ENCODE data around the gene COG7.

COG7 gene

GRCh38 chr16:23355106-23355670 lies 97.8 kb downstream of the COG7 start:
- DNase-seq = no peak

DNA sequence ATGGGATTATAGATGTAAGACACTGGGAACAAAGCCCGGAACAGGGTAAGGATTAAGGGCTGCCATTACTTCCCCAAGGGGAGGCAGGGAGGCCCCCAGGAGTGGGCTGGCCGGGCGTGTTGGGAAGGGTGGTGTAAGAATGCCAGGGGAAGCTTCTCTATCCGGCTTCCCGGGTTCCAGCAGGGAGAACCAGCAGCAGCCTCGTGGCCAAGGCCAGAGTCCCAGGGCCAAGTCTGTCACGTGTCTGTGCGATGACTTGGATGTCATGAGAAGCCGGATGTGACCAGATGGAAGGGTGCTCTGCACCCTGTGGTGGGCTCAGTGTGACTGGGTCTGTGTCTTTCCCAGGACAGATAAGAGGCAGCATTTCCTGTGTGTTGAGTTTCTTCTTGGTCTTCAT lies 98.7 kb downstream of the COG7 start:
- no peak for DNase-seq

- no peak for DNase-seq
These were observed 99.5 kb downstream of the COG7 start for GRCh38 chr16:23353440-23353839.

DNA sequence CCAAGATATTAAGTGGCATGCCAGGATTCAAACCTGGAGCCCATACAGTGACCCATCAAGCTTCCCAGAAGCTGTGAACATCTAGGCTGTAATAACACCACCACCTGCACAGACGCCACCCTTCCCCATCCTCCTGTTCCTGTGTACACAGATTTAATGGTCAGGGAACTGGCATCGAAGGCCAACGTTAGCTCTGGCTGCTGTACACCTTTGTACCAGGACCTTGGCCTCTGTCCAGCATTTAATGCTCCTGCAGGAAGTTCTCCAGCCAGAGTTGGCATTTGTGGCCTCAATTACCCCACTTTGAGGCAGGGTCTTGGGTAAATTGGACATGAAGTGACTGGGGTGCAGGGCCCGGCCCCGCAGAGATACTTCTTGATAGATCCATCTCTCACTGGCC lies 101.6 kb downstream of the COG7 start:
- DNase-seq = no peak

DNA sequence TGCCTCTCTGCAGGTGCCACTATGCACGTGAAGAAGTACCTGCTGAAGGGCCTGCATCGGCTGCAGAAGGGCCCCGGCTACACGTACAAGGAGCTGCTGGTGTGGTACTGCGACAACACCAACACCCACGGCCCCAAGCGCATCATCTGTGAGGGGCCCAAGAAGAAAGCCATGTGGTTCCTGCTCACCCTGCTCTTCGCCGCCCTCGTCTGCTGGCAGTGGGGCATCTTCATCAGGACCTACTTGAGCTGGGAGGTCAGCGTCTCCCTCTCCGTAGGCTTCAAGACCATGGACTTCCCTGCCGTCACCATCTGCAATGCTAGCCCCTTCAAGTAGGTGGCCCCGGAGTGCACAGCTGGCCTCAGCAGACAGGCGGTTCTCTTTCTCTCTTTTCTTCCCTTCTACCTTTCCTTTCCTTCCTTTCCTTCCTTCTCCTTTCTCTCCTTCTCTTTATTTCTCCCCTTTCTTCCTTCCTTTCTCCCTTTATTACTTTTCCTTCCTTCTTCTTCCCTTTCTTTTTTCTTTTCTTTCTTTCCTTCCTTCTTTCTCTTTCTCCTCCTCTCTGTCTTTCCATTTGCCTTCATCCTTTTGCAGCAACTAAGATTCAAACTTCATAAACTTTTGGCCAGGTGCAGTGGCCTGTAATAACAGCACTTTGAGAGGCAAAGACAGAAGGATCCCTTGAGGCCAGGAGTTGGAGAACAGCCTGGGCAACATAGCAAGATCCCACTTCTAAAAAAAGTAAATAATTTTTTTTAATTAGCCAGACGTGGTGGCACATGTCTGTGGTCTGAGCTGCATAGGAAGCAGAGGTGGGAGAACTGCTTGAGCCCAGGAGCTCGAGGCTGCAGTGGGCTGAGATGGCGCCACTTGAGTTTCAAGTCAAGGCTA lies 104.2 kb downstream of the COG7 start:
- no peak for DNase-seq

DNA sequence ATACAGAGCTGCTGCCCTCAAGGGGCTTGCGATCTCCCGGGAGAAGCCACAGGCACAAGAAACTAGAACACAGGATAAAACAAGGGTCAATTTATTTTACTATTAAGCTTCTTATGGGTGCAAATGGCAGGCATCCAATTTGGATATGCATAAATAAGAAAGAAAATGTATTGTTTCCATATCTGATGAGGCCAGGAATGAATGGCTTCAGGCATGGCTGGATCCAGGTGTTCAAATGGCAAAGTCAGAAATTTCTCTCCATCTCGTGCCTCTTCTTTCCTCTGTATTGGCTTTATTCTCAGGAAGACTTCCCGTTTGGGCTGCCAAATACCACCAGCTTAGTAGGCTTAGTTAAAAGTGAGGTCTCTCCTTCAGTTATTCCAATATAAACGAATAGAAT lies 107.8 kb downstream of the COG7 start:
- no peak for DNase-seq

GRCh38 chr16:23343643-23344612 lies 109.1 kb downstream of the COG7 start:
- no peak for DNase-seq

DNA sequence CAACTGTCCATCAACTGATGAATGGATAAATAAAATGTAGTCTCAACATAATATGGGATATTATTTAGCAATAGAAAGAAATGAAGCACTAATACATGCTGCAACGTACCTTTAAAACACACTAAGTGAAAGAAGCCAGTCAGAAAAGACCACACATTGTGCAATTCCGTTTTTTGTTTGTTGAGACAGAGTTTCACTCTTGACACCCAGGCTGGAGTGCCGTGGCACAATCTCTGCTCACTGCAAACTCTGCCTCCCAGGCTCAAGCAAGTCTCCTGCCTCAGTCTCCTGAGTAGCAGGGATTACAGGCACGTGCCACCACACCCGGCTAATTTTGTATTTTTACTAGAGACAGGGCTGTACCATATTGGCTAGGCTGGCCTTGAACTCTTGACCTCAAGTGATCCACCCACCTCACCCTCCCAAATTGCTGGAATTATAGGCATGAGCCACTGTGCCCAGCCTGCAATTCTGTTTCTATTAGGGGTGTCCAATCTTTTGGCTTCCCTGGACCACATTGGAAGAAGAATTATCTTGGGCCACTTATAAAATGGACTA lies 110.8 kb downstream of the COG7 start:
- no peak for DNase-seq

GRCh38 chr16:23339787-23340186 lies 113.2 kb downstream of the COG7 start:
- no peak for DNase-seq

All from hippocampal formation (tissue), 2 donors.